DOHH2 (cell line): Measurements from ENCODE around the gene ASGR1.
A peak's percentile ranks its signal among the peaks of the same experiment; 100 is the strongest.

ENCODE experiments used
- H3F3A ChIP-seq: fragments of 200-600 bp; sonication (generic), shearing (Covaris generic); 2 replicates; pipeline ENCODE4 v1.6.0; 2016; ENCODE audit warnings: antibody characterized with exemption, mild to moderate bottlenecking; ENCODE audit not compliant: control insufficient read depth, insufficient read depth
- H3K27ac ChIP-seq: fragments of 200-600 bp; sonication (generic); 2 replicates; pipeline ENCODE4 v1.5.1; 2014; ENCODE audit warnings: low read depth, mild to moderate bottlenecking, low read length, moderate library complexity
- H3K27me3 ChIP-seq: fragments of 200-600 bp; sonication (generic); 2 replicates; pipeline ENCODE4 v1.6.1; 2014; ENCODE audit warnings: mild to moderate bottlenecking, low read length, mixed read lengths; ENCODE audit not compliant: control insufficient read depth
- H3K36me3 ChIP-seq: fragments of 200-600 bp; sonication (generic); 2 replicates; pipeline ENCODE4 v1.6.1; 2014; ENCODE audit warnings: mild to moderate bottlenecking, low read length, moderate library complexity, mixed read lengths; ENCODE audit not compliant: control insufficient read depth
- H3K4me1 ChIP-seq: fragments of 200-600 bp; sonication (generic); 2 replicates; pipeline ENCODE4 v1.6.1; 2014; ENCODE audit warnings: mild to moderate bottlenecking, low read length, mixed read lengths; ENCODE audit not compliant: control insufficient read depth
- H3K4me2 ChIP-seq: fragments of 200-600 bp; sonication (generic); 2 replicates; pipeline ENCODE4 v1.6.0; 2014; ENCODE audit warnings: mild to moderate bottlenecking, low read length, moderate library complexity
- H3K4me3 ChIP-seq: fragments of 200-600 bp; sonication (generic); 2 replicates; pipeline ENCODE4 v1.5.1; 2014; ENCODE audit warnings: mild to moderate bottlenecking, low read length, mixed read lengths
- H3K79me2 ChIP-seq: fragments of 200-600 bp; sonication (generic); 2 replicates; pipeline ENCODE4 v1.6.1; 2014; ENCODE audit warnings: mild to moderate bottlenecking, low read length, mixed read lengths; ENCODE audit not compliant: control insufficient read depth
- H3K9me2 ChIP-seq: fragments of 200-600 bp; sonication (generic); replicated peaks from 2 replicates; pipeline ENCODE4 v1.6.1; 2014; ENCODE audit warnings: mild to moderate bottlenecking, low read length, mixed read lengths; ENCODE audit not compliant: control insufficient read depth
- H3K9me3 ChIP-seq: fragments of 200-600 bp; sonication (generic); 2 replicates; pipeline ENCODE4 v1.6.1; 2014; ENCODE audit warnings: antibody characterized with exemption, low read length, mixed read lengths; ENCODE audit not compliant: control insufficient read depth, insufficient read depth
- H4K20me1 ChIP-seq: fragments of 200-600 bp; sonication (generic); 2 replicates; pipeline ENCODE4 v1.6.0; 2014; ENCODE audit warnings: low read depth, mild to moderate bottlenecking, antibody characterized with exemption, low read length, moderate library complexity; ENCODE audit not compliant: control insufficient read depth, insufficient read depth
- EZH2phosphoT487 ChIP-seq: fragments of 200-600 bp; sonication (generic); IDR thresholded peaks from 2 replicates; pipeline ENCODE4 v1.6.1; 2017; ENCODE audit warnings: borderline replicate concordance, mild to moderate bottlenecking, antibody characterized with exemption, low read length, moderate library complexity, mixed read lengths
- TF ChIP-seq, protein P1 (sequence below): fragments of 200-600 bp; sonication (generic); IDR thresholded peaks from one replicate; pipeline ENCODE4 v1.5.1; 2014; ENCODE audit warnings: antibody characterized with exemption, mild to moderate bottlenecking, low read depth, low read length; ENCODE audit not compliant: poor library complexity, severe bottlenecking

Gene ASGR1

DNA sequence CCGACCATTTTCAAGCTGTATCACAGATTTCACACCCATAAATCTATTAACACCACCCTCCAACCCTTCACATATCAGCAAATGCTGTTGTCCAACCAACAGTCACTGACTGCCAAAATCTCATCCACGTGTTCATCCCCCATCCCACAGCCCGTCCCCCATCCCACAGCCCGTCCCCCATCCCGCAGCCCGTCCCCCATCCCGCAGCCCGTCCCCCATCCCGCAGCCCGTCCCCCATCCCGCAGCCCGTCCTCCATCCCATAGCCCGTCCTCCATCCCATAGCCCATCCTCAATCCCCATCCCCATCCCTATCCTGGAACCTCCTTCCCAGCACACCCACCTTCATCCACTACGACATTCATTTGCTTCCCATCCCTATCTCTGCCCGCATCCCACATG is 26.4 kb upstream of the ASGR1 start:
- peak overlapping the region; percentile 82 for H3K4me3 ChIP-seq

DNA sequence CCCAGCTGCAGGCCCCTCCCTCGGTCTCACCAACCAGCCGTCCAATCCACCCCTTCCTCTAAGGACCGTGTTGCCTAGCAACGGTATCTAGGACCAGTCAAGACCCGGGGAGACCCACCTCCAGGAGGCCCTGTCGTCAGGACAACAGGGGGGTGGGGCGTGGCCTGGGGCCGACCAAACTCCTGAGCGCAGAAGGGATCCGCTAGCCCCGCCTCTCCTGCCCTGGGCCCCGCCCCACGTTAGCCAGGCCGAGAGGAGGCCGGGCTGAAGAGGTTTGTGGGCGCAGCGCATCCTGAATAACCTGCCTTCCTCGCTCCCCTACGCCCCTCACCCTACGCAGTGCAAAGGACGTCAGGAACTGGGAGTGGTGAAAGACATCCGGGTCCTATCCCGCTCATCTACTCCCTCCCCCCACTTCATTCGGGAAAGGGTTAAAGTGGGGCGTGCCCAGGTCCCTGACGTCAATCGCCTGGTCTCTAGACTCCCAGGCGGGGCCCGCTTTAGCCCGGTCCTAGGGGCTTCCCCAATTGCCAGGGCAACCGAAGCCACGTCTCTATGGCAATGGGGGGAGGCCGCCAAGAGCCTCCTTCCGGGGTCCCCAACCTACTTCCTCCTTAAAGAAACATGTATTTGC is 25.8 kb upstream of the ASGR1 start:
- Histone ChIP-seq H3F3A (no peaks in the 10 kb centered on the region), H3K4me3 (peak overlapping the region; percentile 82), H3K9me3 (no peaks in the 10 kb centered on the region), H3K9me2 (no peaks in the 10 kb centered on the region), H3K4me1 (peaks cover 21% of the 10 kb centered on the region), H3K27ac (peak overlapping the region; percentile 69), H3K27me3 (no peaks in the 10 kb centered on the region), H3K36me3 (peaks cover 16% of the 10 kb centered on the region), H3K4me2 (peak overlapping the region; percentile 91), H3K79me2 (0 out of 2 replicates have a peak, but pooled peaks cover 2% of the 10 kb centered on the region), H4K20me1 (no peaks in the 10 kb centered on the region)
- TF ChIP-seq EZH2phosphoT487, result no peak

More for the DNA sequence above, 26.4 kb upstream of the ASGR1 start:
- TF ChIP-seq, protein P1, sequence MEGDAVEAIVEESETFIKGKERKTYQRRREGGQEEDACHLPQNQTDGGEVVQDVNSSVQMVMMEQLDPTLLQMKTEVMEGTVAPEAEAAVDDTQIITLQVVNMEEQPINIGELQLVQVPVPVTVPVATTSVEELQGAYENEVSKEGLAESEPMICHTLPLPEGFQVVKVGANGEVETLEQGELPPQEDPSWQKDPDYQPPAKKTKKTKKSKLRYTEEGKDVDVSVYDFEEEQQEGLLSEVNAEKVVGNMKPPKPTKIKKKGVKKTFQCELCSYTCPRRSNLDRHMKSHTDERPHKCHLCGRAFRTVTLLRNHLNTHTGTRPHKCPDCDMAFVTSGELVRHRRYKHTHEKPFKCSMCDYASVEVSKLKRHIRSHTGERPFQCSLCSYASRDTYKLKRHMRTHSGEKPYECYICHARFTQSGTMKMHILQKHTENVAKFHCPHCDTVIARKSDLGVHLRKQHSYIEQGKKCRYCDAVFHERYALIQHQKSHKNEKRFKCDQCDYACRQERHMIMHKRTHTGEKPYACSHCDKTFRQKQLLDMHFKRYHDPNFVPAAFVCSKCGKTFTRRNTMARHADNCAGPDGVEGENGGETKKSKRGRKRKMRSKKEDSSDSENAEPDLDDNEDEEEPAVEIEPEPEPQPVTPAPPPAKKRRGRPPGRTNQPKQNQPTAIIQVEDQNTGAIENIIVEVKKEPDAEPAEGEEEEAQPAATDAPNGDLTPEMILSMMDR, result no peak
- TF ChIP-seq EZH2phosphoT487, result no peak
- Histone ChIP-seq H3K36me3 (peaks cover 16% of the 10 kb centered on the region), H3F3A (0 out of 2 replicates have a peak, but pooled peaks cover 2% of the 10 kb centered on the region), H3K9me3 (no peaks in the 10 kb centered on the region), H3K9me2 (no peaks in the 10 kb centered on the region), H4K20me1 (no peaks in the 10 kb centered on the region; the same call in 1 of the 2 replicates), H3K27me3 (no peaks in the 10 kb centered on the region), H3K79me2 (peaks cover 7% of the 10 kb centered on the region), H3K4me2 (peak overlapping the region; percentile 91), H3K27ac (peak overlapping the region; percentile 69), H3K4me1 (peaks cover 21% of the 10 kb centered on the region)

DNA sequence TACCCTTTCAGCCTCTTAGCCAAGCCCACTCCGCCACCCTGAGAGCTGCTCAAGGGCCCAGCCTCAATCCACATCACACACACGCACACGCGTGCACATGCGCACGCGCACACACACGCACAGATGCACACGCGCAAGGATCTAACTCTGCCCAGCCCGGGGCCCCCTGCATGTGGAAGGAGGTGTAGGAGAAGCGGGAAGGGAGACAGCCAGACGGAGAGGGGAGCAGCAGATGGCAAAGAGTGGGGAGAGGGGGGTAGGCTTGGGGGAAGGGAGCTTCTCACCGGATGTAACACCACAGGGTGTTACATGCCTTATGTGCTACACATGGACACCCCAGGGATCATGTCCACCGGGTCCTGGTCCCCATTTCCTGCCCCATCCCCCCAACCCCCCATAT is 25.2 kb upstream of the ASGR1 start:
- H3F3A ChIP-seq, result no peaks in the 10 kb centered on the region
- H3K36me3 ChIP-seq, result peaks cover 16% of the 10 kb centered on the region
- peaks cover 21% of the 10 kb centered on the region for H3K4me1 ChIP-seq
- peak overlapping the region; percentile 91 for H3K4me2 ChIP-seq
- no peak for TF ChIP-seq EZH2phosphoT487
- TF ChIP-seq, protein P1, result no peak
- peak overlapping the region; percentile 69 for H3K27ac ChIP-seq
- 0 out of 2 replicates have a peak, but pooled peaks cover 2% of the 10 kb centered on the region for H3K79me2 ChIP-seq
- H4K20me1 ChIP-seq, result no peaks in the 10 kb centered on the region
- peak overlapping the region; percentile 82 for H3K4me3 ChIP-seq
- no peaks in the 10 kb centered on the region for H3K27me3 ChIP-seq
- H3K9me2 ChIP-seq, result no peaks in the 10 kb centered on the region
- no peaks in the 10 kb centered on the region for H3K9me3 ChIP-seq

DNA sequence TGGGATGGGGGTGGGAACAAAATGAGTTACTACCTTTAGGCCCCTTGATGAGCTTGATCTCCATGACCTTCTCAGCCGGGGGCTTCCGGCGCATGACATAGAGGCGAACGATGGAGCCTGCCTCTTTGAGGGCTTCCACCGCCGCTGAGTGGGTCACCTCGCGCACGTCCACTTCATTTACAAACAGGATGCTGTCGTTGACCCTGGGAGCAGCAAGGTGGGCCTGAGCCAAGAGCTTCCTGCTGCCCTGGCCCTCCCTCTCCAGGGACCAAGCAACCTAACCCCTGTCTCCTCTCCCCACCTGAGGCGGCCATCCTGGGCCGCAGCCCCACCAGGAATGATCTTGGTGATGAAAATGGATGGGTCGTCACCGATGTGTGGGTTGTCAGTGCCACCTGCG is 24.2 kb upstream of the ASGR1 start:
- Histone ChIP-seq H3K27me3 (no peaks in the 10 kb centered on the region), H3K9me3 (no peaks in the 10 kb centered on the region), H3K4me3 (no peak overlapping the region), H3K4me1 (peaks cover 21% of the 10 kb centered on the region), H3K27ac (no peak overlapping the region), H4K20me1 (no peaks in the 10 kb centered on the region), H3K9me2 (no peaks in the 10 kb centered on the region), H3K4me2 (no peak overlapping the region), H3K36me3 (peaks cover 16% of the 10 kb centered on the region), H3F3A (no peaks in the 10 kb centered on the region), H3K79me2 (no peaks in the 10 kb centered on the region)
- TF ChIP-seq, protein P1, result no peak
